ENCODE measurements around the gene FABP1.

Gene FABP1

GRCh38 chr2:88081924-88082608 is 45.8 kb downstream of the FABP1 start:
- no peaks in the 10 kb centered on the region for H3K27me3 ChIP-seq (ENCODE audit: insufficient read depth, low read depth)
- no peaks in the 10 kb centered on the region for H3K79me2 ChIP-seq (ENCODE audit: insufficient read depth, low read depth)
- no peak overlapping the region for H3K4me3 ChIP-seq (IDR thresholded peaks at IDR 0.05; ENCODE audit: insufficient read depth, low read depth, low read length)
- no peak overlapping the region for H3K4me2 ChIP-seq
- H3K27ac ChIP-seq, result no peak overlapping the region
- TF ChIP-seq CTCF (conservative IDR thresholded peaks at IDR 0.05; ENCODE audit: low read depth, low read length), result no peak
- no peaks in the 10 kb centered on the region for H4K20me1 ChIP-seq (ENCODE audit: insufficient read depth)
- no peaks in the 10 kb centered on the region for H3K36me3 ChIP-seq (ENCODE audit: insufficient read depth)
- no peaks in the 10 kb centered on the region for H3K4me1 ChIP-seq (ENCODE audit: low read depth, poor library complexity, severe bottlenecking)
- no peak overlapping the region for H3K9ac ChIP-seq
- no peak overlapping the region for H2AFZ ChIP-seq (ENCODE audit: low read depth)

- H4K20me1 ChIP-seq (ENCODE audit: insufficient read depth), result no peaks in the 10 kb centered on the region
- no peak overlapping the region for H3K4me2 ChIP-seq
- no peaks in the 10 kb centered on the region for H3K27me3 ChIP-seq (ENCODE audit: insufficient read depth, low read depth)
- H3K27ac ChIP-seq, result no peak overlapping the region
- no peak overlapping the region for H3K4me3 ChIP-seq (IDR thresholded peaks at IDR 0.05; ENCODE audit: insufficient read depth, low read depth, low read length)
- H3K36me3 ChIP-seq (ENCODE audit: insufficient read depth), result no peaks in the 10 kb centered on the region
- H3K4me1 ChIP-seq (ENCODE audit: low read depth, poor library complexity, severe bottlenecking), result no peaks in the 10 kb centered on the region
- H2AFZ ChIP-seq (ENCODE audit: low read depth), result no peak overlapping the region
- H3K9ac ChIP-seq, result no peak overlapping the region
- no peaks in the 10 kb centered on the region for H3K79me2 ChIP-seq (ENCODE audit: insufficient read depth, low read depth)
- no peak for TF ChIP-seq CTCF (conservative IDR thresholded peaks at IDR 0.05; ENCODE audit: low read depth, low read length)
These were observed 47.3 kb downstream of the FABP1 start for GRCh38 chr2:88080545-88080944.

GRCh38 chr2:88078643-88079172 is 49.2 kb downstream of the FABP1 start:
- no peak overlapping the region for H3K27ac ChIP-seq
- H3K9ac ChIP-seq, result no peak overlapping the region
- H3K27me3 ChIP-seq (ENCODE audit: insufficient read depth, low read depth), result no peaks in the 10 kb centered on the region
- H3K4me1 ChIP-seq (ENCODE audit: low read depth, poor library complexity, severe bottlenecking), result no peaks in the 10 kb centered on the region
- H3K79me2 ChIP-seq (ENCODE audit: insufficient read depth, low read depth), result no peaks in the 10 kb centered on the region
- no peak for TF ChIP-seq CTCF (conservative IDR thresholded peaks at IDR 0.05; ENCODE audit: low read depth, low read length)
- no peak overlapping the region for H2AFZ ChIP-seq (ENCODE audit: low read depth)
- H3K4me3 ChIP-seq (IDR thresholded peaks at IDR 0.05; ENCODE audit: insufficient read depth, low read depth, low read length), result no peak overlapping the region
- H3K4me2 ChIP-seq, result no peak overlapping the region
- H3K36me3 ChIP-seq (ENCODE audit: insufficient read depth), result no peaks in the 10 kb centered on the region
- no peaks in the 10 kb centered on the region for H4K20me1 ChIP-seq (ENCODE audit: insufficient read depth)

GRCh38 chr2:88077080-88077479 is 50.8 kb downstream of the FABP1 start:
- Histone ChIP-seq H2AFZ (ENCODE audit: low read depth) (no peak overlapping the region), H3K4me1 (ENCODE audit: low read depth, poor library complexity, severe bottlenecking) (no peaks in the 10 kb centered on the region)

More at GRCh38 chr2:88077080-88077479, 50.8 kb downstream of the FABP1 start:
- H3K4me2 ChIP-seq, result no peak overlapping the region
- no peak overlapping the region for H3K4me3 ChIP-seq (IDR thresholded peaks at IDR 0.05; ENCODE audit: insufficient read depth, low read depth, low read length)
- H3K79me2 ChIP-seq (ENCODE audit: insufficient read depth, low read depth), result no peaks in the 10 kb centered on the region
- no peaks in the 10 kb centered on the region for H3K36me3 ChIP-seq (ENCODE audit: insufficient read depth)
- H3K27me3 ChIP-seq (ENCODE audit: insufficient read depth, low read depth), result no peaks in the 10 kb centered on the region
- no peaks in the 10 kb centered on the region for H4K20me1 ChIP-seq (ENCODE audit: insufficient read depth)
- H3K27ac ChIP-seq, result no peak overlapping the region
- no peak overlapping the region for H3K9ac ChIP-seq
- no peak for TF ChIP-seq CTCF (conservative IDR thresholded peaks at IDR 0.05; ENCODE audit: low read depth, low read length)

All from KMS-11 (cell line).